ENCODE data around the gene TMEM203.
"Not testable (repeated sequence)": the region's sequence is repeated elsewhere in the genome, so short reads cannot be mapped to it uniquely, and the experiment has no call there.

Gene TMEM203

DNA sequence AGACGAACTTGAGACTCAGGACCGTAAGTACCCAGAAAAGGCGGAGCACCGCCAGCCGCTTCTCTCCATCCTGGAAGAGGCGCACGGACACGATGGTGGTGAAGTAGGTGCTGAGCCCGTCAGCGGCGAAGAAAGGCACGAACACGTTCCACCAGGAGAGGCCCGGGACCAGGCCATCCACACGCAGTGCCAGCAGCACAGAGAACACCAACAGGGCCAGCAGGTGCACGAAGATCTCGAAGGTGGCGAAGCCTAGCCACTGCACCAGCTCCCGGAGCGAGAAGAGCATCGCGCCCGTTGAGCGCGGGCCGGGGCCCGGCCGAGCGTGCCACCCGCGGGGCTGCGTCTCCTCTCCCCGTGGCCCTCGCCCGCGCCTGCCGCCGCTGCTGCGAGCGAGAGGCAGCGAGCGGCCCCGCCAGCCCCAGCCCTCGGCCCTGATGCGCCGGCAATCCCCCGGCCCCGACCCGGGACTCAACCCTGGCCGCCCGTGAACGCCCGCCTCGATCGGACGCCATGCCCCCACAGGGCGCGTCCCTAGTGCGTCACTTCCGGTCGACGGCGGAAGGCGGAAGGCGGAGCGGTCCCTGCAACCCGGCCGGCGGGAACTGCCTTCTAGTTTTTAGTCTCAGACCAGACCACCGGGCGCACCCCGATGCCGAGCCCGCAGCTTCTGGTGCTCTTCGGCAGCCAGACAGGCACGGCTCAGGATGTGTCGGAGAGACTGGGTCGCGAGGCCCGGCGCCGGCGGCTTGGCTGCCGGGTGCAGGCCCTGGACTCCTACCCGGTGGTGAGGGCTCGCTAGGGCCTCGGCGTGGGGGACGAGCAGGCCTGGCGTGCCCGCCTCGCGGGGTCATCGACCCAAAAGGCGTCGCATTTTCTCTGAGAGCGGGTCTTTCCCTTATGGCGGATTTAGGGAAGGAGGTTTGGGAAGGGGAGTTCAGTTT is at the start of gene TMEM203, which contains the start of gene NDOR1:
TSS of gene TMEM203 (minus strand) at position 523 of the 944 bp plus-strand sequence. CDS start at position 289, 234 bp downstream.
TSS of gene NDOR1 (plus strand) at position 575 of the 944 bp plus-strand sequence. CDS start at position 653, 78 bp downstream.
- peak; percentile 84 for DNase-seq (ENCODE audit: low read depth in 2 of 2)

GRCh38 chr9:137254624-137255447 is 49.4 kb upstream of the TMEM203 start, which contains the start of gene NELFB:
Gene NELFB, plus strand, starts transcription at chr9:137255327.
- peak; percentile 86 to 94 for DNase-seq (ENCODE audit: low read depth in 2 of 2)

DNA sequence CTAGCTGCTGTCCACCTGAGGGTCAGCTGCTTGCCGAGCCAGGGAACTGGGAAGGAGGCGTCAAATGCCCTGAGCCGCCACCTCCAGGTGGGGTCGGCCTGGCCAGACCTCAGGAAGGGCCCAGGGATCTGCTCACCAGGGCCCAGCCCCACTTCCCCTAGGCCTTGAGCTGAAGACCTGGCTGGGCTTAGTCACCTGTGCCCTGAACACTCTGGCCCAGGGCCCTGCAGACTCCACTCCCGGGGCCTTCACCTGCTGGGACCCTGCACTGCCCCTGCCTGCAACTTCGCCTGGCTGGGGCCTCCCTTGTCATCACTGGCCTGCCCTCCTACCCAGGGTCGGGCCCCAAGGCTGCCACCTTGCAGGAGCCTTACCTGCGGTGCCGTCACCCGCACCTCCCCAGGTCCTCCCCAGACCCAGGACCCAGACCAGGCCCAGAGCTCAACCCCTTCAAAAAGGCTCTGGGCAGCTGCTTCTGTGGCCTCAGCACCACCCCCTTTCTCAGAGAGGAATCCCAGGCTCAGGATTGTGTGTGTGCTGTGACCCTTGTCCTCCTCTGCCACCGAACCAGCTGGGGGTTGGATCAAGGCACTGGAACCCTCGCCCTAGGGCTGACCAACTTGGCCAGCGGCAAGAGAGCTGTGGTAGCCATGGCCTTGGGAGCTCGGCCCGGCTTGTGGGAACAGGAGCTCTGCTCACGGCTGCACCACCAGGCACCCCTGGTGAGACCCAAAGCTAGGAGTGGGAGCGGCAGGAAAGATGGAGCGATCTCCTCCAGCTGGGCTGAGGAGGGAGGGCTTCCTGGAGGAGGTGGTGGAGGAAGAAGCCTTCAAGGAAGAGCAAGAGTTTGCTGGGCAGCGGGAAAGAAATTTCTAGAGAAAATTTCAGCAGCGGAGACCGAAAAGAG is 48.5 kb upstream of the TMEM203 start:
- DNase-seq (ENCODE audit: low read depth in 2 of 2) = no peak

- DNase-seq (ENCODE audit: low read depth in 2 of 2) = no peak
These were observed 47.4 kb upstream of the TMEM203 start for GRCh38 chr9:137252555-137253506.

- no peak for DNase-seq (ENCODE audit: low read depth in 2 of 2)
These were observed 46.2 kb upstream of the TMEM203 start for GRCh38 chr9:137251490-137252268.

GRCh38 chr9:137251194-137251461 is 45.7 kb upstream of the TMEM203 start, which contains the start of gene STPG3:
Gene STPG3, plus strand, starts transcription at chr9:137251286. Its CDS starts 1 bp downstream, at chr9:137251287.
- DNase-seq (ENCODE audit: low read depth in 2 of 2) = no peak

- DNase-seq (ENCODE audit: low read depth in 2 of 2) = no peak
These were observed 45.1 kb upstream of the TMEM203 start for GRCh38 chr9:137250329-137251193.

- DNase-seq (ENCODE audit: low read depth in 2 of 2) = no peak
These were observed 42.4 kb upstream of the TMEM203 start for GRCh38 chr9:137247916-137248175.

DNA sequence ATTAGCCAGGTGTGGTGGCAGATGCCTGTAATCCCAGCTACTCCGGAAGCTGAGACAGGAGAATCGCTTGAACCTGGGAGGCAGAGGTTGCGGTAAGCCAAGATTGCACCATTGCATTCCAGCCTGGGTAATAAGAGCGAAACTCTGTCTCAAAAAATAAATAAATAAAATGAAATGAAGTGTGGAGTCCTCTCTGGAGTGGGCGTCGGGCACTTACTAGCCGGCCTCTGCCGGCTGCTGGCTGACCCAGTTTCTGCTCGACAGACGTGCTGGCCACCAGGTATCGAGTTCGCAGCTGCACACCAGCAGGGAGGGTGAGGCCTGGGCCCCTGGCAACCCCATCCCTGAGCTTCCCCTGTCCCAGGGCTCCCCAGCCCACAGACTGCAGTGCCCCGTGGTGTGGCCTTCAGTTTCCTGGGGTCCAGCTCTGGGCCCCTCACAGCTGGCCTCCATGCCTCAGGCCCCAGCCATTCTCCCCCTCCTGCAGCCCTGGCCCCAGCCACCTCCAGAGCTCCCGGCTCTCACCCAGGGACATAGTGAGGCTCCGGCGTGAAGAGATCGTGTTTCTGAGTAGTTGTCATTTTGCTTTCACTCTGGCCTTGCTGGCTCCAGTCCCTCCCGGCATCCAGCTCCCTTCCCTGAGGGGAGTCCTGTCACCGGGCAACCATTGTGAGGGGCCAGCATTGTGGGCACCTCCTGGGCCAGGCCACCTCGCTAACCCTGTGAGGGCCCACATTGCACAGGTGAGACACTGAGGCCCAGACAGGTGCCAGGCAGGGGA is 41.9 kb upstream of the TMEM203 start:
- DNase-seq (ENCODE audit: low read depth in 2 of 2) = no peak

DNA sequence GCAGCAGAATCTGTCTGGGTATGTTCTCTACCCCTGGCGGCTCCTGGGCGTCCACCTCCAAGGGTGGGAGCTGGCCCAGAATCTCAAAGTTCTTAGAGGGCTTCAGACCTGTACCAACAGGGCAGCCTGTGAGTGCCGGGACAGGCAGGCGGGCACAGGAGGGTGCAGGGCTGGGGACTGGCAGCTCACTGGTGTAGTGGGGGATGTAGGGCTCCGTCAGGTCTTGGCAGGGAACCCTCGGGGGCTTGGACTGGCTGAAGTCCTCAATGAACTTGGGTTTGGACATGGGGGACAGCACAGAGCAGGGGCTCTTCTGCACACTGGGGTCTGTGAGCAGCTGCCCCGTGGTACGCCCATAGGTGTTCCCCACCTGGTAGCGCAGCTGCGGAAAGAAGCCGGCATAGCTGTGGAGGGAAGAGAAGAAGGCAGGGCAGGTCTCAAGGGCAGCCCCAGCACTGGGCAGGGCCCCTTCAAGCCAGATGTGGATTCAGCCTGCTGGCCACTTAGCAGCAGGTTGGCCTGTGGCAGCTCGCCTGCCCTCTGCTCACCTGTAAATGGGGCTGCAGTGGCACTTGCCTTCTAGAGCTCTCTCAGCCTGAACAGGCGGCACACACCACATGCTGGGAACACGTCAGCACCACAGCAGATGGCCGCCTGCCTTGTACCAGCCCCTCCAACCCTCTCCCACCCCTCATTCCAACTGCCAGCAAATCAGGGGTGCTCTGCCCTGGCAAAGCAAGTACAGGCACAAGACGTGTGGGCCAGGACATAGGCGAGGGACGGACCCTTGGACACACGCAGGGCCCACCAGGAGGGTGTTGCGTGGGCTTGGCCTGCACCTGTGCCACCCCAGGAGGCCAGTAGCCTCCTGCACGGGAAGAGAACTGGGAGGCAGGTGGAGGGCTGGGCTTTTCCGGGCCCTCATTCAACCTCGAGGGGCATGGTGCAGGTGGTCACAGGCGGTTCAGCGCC is 40.3 kb upstream of the TMEM203 start:
- no peak for DNase-seq (ENCODE audit: low read depth in 2 of 2)

DNA sequence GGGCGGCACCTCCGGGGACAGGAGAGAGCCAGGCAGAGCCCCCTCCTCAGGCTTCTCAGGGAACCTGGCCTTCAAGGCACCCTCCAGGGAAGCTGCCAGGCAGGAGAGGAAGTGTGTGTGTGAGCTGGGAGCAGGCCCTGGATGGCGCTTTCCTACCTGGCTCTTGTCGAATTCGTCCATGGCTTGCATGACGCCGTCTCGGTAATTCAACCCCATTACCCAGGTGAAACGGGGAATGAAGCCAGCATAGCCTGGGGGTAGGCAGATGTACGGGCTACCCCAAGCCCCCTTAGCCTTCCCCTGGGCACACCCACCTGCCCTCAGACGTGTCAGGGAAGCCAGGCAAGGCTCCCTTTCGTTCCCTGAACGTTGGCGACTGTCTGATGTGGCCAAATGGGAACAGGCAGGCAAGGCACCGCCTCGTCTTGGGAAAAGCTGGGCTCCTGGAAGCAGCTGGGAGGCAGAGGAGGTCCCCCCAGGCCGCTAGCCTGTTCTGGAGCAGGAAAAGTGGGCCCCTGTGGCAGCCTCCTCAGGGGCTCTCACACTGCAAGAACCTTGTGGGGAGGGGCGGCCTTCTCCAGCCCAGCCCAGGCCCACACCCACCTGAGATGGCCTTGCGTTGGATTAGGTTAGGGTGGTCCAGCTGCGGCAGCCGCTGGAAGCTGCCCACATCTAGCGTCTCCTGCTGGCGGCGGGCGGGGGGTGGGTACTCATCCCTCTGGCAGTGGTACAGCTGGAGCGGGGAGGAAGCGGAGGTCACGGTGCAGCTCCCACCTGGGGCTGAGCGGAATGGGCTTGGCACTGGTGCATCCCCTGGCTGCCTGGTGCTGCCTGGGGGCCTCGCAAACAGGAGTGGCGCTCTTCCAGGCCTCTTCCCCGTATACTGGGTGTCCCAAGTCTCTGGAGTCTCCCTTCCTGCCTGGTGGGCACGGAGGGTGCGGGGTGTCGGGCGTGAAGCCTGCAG is 39.3 kb upstream of the TMEM203 start:
- no peak for DNase-seq (ENCODE audit: low read depth in 2 of 2)

DNA sequence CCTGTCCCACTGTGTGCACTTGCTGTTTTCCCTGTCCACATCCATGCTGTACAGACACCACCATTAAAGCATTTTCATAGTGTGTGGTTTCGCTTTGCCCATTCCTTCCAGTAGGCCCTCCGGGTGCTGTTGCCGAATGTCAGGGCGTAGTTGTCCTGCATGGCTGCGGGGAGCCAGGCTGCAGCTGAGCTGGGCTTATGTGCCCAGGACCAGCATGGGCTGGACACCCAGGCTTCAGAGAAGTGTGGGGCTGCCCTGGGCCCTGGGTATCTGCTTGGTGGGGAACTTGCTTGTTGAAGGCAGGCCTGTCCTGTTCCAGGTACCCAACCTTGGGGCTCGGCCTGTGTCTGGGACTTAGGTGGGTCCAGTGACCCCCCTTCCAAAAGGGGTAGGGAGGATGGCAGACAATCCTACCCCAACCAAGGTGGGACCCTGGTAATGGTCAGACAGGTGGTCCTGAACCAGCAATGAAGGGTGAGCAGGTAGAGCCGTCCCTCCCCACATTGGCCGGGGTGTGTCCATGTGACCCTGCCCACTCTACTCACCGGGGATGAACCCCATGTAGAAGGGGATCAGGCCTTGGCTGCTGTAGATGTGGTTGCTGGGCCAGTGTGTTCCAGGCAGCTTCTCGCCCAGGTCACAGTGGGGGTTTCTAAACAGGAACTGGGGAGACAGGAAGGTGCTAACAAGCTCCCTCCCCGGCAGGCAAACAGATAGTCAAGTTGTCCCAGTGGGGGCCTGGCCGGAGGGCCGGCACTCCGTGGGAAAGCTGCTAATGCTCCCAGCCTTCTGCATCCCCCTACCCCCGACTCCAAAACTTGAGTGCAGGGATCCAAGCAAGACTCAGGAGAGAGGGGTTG is 38.4 kb upstream of the TMEM203 start:
- no peak for DNase-seq (ENCODE audit: low read depth in 2 of 2)

GRCh38 chr9:137243266-137243625 is 37.8 kb upstream of the TMEM203 start:
- DNase-seq (ENCODE audit: low read depth in 2 of 2) = not testable (repeated sequence)
